ENCODE data around the gene TEX14.

Gene TEX14

DNA sequence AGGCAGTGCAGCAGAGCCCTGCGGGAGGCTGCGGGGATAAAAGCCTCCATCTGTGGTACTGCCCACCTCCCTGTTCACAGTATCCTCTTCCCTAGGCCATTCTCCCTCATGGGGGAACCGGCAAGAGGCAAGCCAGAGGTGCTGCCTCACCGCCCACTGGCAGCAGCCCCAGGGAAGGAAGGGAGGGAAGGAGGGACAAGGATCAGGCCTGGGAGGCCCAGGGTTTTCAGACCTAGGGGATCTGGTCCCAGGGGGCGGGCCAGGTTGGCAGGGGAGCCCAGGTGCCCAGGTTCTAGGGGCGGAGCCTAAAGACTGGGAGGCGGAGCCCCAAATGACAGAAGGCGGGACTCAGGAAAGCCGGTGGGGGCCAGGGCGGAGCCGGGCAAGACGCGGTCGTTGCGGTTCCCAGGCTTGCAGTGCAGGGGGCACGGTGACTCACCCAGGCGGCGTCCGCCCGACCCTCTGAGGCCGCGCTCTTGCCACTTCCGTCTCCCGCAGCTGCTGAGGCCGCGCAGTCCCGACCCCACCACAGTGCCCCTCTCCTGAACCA is 174.4 kb downstream of the TEX14 start:
- DNase-seq = no peak

DNA sequence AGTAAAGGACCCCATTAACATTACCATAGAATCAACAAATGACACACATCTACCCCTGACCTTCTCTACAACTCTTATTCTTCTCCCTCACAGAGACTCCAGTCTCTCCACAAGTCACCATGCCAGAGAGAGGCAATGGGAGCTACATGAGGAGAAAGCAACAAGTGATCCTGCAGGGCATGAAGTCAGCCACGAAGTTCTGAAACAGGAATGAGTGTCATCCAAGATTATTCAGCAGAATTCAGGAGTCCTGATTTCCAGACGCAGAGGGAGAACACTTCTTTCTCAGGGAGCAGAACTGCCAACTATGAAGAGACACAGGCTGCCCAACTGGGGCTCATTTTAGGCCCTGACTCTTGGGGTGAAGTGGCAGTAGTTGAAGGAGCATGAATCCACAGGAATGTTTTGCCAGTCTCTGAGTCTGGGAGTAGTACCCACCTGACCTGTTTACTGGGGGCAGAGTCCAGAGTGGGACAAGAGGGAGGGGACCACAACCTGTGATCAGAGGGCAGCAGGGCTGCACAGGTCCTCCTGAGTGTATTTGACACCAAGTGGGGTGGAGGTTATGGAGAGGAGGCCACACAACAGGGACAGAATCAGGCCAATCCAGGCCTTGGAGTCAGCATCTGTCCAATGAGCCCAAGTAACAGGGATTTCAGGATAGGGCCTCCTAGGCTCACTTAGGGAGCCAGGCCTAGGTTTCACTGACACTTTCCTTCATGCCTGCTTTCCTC is 175.0 kb downstream of the TEX14 start:
- DNase-seq = no peak

DNA sequence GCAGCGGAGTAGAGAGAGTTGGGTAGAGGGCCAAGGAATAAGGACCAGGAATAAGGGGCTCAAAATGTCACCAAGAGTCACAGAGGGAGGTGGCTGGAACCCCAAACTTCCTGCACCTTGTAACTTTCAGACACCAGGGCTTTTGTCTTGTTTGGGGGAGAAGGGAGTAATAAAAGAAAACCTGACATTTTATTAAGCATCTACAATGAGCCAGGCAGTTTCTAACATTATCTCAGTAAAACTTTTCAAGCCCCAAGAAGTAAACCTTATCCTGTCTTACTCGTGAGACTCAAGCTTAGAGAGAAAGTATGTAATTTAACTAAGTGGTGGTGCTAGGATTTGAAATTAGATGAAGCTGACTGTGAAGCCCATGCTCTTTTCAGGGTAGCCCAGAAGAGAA is 176.6 kb downstream of the TEX14 start:
- DNase-seq = no peak

DNA sequence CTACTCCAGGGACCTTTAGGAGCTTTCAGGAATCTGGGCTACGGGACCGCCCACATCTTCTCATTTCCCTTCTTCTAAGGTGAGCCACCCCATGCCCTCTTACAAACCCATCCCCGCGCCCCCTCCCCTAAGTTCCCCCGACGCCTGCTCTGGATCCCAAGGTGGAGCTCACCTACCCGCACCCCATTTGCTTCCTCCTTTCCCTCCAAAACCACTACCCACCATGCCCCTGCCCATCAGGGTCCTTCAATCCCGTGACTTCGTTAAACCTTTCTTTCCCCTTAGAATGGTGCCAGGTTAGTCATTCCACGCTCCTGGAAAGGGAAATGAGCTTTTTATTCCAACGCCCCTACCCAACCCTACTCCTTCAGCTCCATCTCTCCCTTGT is 177.1 kb downstream of the TEX14 start:
- no peak for DNase-seq

DNA sequence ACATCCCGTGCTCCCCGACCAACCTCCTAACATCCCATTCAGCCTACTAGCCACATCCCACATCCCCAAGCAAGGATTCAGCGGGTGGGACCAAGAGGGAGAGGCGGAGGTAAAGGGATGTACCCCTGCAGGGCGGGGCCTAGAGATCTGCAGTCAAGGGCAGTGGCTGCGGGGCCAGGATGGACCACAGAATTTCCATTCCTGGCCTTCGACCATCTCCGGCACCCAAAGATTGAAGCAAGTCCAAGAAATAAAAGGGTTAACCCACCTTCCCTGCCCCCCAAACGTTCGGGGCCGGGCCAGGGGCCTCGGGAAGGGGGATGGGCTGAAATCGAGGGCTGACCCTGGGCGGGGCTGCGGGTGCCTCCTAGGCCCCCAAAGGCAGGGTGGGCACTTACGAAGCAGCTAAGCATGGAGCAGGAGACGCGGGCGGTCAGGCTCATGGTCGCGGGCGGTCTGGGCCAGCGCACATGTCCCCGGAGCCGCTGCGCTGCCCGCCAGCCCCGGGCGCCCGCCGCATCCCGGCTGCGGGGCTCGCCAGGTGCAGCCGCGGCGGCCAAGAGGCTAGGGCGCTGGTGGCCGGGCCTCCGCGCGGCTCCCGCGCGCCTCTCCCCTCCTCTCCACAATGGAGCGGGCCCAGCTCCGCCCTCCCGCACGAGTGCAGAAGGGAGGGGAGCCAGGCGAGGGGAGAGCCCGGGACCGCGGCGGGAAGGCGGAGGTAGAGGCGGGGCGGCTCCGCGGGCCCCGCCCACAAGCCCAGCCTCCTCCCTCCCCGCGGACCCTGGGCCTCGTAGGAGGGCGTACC is 177.7 kb downstream of the TEX14 start, which contains the start of gene MTMR4:
TSS of gene MTMR4 (minus strand) at position 674 of the 805 bp plus-strand sequence. CDS start at position 443, 231 bp downstream.
- DNase-seq = peak; percentile 89 to 91

DNA sequence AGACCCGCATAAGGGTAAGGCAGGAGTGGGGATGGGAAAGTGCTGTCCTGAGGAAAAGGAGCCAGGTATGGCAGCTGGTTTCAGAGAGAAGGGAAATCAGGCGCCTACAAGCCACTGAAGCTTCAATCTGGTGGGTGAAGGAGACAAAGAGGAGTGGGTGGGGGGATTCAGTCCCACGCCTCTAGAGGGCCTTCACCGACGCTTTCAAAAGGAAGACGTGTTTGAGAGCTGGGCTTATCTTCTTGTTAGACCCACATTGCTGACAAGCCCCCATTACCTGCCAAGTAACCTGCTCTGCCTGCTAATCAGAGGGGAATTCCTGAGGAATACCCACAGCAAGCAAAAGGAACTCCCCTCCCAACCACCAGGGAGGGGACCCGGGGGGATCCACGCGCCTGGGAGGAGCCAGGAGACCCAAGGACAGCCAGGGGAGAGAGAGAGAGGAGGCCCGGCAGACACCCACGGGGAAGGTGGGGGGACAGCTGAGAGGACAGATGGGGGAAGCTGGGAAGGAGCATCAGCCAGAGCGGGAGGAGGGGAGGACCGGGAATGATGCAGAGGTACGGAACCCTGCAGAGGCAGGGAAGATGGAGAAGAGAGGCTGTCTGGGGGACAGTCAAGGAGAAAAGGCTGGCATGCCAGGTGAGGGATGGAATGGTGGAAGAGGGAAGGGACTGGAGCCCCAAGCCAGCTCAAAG is 178.4 kb downstream of the TEX14 start:
- DNase-seq = no peak

DNA sequence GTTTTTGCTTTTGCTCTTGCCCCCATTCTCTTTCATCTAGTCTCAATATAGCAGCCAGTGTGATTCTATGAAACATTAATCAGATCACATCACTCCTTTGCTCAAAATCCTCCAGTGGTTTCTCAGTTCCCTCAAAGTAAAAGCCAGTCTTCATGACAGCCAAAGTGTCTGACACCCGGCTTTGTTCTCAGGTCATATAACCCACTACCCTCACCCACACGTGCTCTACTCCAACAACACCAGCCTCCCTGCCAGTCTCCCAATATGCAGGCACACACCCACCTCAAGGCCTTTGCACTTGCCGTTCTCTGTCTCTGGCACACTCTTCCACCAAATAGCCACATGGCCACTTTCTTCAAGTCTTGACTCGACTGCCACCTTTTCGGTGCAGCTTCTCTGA is 181.8 kb downstream of the TEX14 start:
- no peak for DNase-seq

DNA sequence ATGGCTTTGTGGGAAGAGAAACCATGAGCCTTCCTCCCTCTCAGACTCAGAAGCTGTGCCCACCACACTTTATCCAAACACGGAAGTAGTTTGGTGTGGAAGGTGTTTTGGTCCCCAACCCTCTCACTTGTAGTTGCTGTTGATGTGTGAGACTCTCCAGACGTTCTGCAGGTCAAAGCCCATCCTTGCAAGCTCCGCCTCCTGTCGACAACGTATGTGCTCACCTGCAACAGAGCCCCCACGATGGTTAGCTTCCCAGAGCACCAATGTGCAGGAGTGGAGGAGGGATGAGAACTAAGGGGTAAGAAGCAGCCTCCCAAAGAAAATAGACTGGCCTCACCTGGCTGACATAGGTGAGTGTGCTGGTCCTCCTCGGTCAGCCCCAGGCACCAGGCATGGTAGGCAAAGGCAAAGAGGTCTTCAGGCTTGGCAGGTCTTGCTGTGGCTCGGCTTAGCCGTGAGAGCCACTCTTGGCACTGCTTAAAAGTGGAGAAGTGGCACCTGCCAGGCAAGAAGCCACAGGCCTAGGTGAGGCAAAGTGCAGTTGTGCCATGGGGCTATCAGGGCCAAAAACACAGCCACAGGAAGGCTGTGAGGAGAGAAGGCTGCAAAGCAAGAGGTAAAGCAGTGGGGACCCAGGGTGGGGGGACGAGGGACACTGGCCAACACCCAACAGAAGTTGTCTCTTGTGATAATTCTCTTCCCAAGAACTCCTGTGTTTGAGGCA is 183.3 kb downstream of the TEX14 start:
- DNase-seq = no peak

DNA sequence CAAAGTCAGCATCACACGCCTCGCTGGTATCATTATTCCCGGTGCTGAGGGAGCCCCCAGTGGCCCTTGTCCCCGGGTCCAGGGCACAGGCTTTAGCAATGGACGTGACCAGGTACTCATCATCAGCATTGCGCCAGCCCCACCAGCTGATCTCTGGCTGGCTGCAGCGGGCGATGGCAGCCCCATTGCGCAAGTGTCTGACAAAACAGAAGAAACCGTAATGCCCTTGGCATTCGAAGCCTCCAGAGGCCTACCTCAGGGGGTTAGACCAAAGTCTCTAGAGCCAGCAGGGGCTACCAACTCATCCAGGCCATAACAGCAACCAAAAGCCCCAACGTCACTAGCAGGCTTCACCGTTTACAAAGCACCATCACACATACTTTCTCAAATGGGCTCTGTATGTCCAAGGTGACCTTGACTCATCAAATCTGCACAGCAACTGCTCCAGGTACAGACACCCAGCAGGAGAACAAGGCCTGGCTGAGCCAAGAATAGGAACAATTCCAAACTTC is 184.7 kb downstream of the TEX14 start:
- DNase-seq = no peak
